HEK293 (cell line): ENCODE results near the gene POF1B.

Experiments used
- CTCF ChIA-PET: fragments of 350-600 bp; formaldehyde crosslinking; extraction: SDS; loops from one replicate; lab custom pipeline; 2021; ENCODE audit warnings: antibody characterized with exemption; lab: Yijun Ruan, JAX
- POLR2A ChIA-PET: fragments of 300-600 bp; formaldehyde crosslinking; extraction: SDS; loops from one replicate; lab custom pipeline; 2020; ENCODE audit warnings: antibody characterized with exemption, inconsistent platforms; lab: Yijun Ruan, JAX
- H3K27ac ChIP-seq: fragments of 200-500 bp; sonication (Bioruptor generic); 2 replicates; pipeline ENCODE4 v1.5.1; 2014; ENCODE audit warnings: low read depth, low read length, control low read depth, inconsistent platforms; ENCODE audit errors: extremely low read depth
- H3K36me3 ChIP-seq, 2 experiments: fragments of 200-500 bp in 1 of 2; sonication (Bioruptor generic) in 1 of 2; 1 replicate in 1 of 2; 2 replicates in 1 of 2; pipeline ENCODE4 v1.5.1; 2014 to 2017; ENCODE audit warnings: inconsistent platforms in 2 of 2, low read length in 2 of 2; ENCODE audit not compliant: control insufficient read depth in 2 of 2, insufficient read depth in 1 of 2
- H3K4me1 ChIP-seq: fragments of 200-500 bp; sonication (Bioruptor generic); 2 replicates; pipeline ENCODE4 v1.5.1; 2014; ENCODE audit warnings: mild to moderate bottlenecking, low read length, inconsistent platforms; ENCODE audit not compliant: control insufficient read depth, insufficient read depth
- H3K4me3 ChIP-seq: 2 replicates; pipeline ENCODE4 v1.5.1; 2011; ENCODE audit warnings: low read depth, mild to moderate bottlenecking, control low read depth, low read length, moderate library complexity
- H3K9me3 ChIP-seq: fragments of 200-500 bp; sonication (Bioruptor generic); 2 replicates; pipeline ENCODE4 v1.5.1; 2014; ENCODE audit warnings: low read depth, low read length, inconsistent platforms; ENCODE audit not compliant: control insufficient read depth, insufficient read depth
- GLI4 ChIP-seq: fragments of 450-650 bp; formaldehyde crosslinking; IDR thresholded peaks from 2 replicates; pipeline ENCODE4 v1.5.1; 2016; ENCODE audit warnings: missing biosample characterization, missing genetic modification characterization
- PRDM1 ChIP-seq: fragments of 450-650 bp; formaldehyde crosslinking; IDR thresholded peaks from 2 replicates; pipeline ENCODE4; 2016; ENCODE audit warnings: missing biosample characterization, missing genetic modification characterization
- SP2 ChIP-seq: fragments of 450-650 bp; formaldehyde crosslinking; IDR thresholded peaks from 2 replicates; pipeline ENCODE4 v1.5.1; 2016; ENCODE audit warnings: missing biosample characterization, missing genetic modification characterization
- YY1 ChIP-seq: fragments of 450-650 bp; formaldehyde crosslinking; IDR thresholded peaks from 2 replicates; pipeline ENCODE4 v1.5.1; 2018; ENCODE audit warnings: missing biosample characterization, missing genetic modification characterization
- YY2 ChIP-seq: fragments of 450-650 bp; formaldehyde crosslinking; IDR thresholded peaks from 2 replicates; pipeline ENCODE4 v1.5.1; 2016; ENCODE audit warnings: missing biosample characterization, missing genetic modification characterization
- ZFP69B ChIP-seq: fragments of 450-650 bp; formaldehyde crosslinking; IDR thresholded peaks from 2 replicates; pipeline ENCODE4 v1.5.1; 2016; ENCODE audit warnings: missing biosample characterization, missing genetic modification characterization
- ZNF121 ChIP-seq: fragments of 450-650 bp; formaldehyde crosslinking; IDR thresholded peaks from 2 replicates; pipeline ENCODE4 v1.5.1; 2016; ENCODE audit warnings: missing biosample characterization, missing genetic modification characterization
- ZNF133 ChIP-seq: fragments of 450-650 bp; formaldehyde crosslinking; IDR thresholded peaks from 2 replicates; pipeline ENCODE4 v1.5.1; 2016; ENCODE audit warnings: missing biosample characterization, missing genetic modification characterization
- ZNF146 ChIP-seq: fragments of 450-650 bp; formaldehyde crosslinking; IDR thresholded peaks from 2 replicates; pipeline ENCODE4 v1.5.1; 2016; ENCODE audit warnings: missing biosample characterization, missing genetic modification characterization
- ZNF16 ChIP-seq: fragments of 450-650 bp; formaldehyde crosslinking; IDR thresholded peaks from 2 replicates; pipeline ENCODE4 v1.5.1; 2016; ENCODE audit warnings: low read depth, missing biosample characterization, missing genetic modification characterization
- ZNF174 ChIP-seq: fragments of 450-650 bp; formaldehyde crosslinking; IDR thresholded peaks from 2 replicates; pipeline ENCODE4 v1.5.0; 2017; ENCODE audit warnings: missing biosample characterization, mild to moderate bottlenecking, missing genetic modification characterization
- ZNF175 ChIP-seq: fragments of 450-650 bp; formaldehyde crosslinking; IDR thresholded peaks from 2 replicates; pipeline ENCODE4 v1.5.1; 2016; ENCODE audit warnings: missing biosample characterization, missing genetic modification characterization
- ZNF184 ChIP-seq: fragments of 450-650 bp; IDR thresholded peaks from 2 replicates; pipeline ENCODE4 v1.5.1; 2018; ENCODE audit warnings: missing biosample characterization, mild to moderate bottlenecking, missing genetic modification characterization
- ZNF221 ChIP-seq: fragments of 450-650 bp; formaldehyde crosslinking; IDR thresholded peaks from 2 replicates; pipeline ENCODE4 v1.5.1; 2017; ENCODE audit warnings: missing biosample characterization, missing genetic modification characterization, borderline replicate concordance
- ZNF544 ChIP-seq: fragments of 450-650 bp; formaldehyde crosslinking; IDR thresholded peaks from 2 replicates; pipeline ENCODE4 v1.5.0; 2017; ENCODE audit warnings: missing biosample characterization, missing genetic modification characterization
- ZNF623 ChIP-seq: fragments of 450-650 bp; formaldehyde crosslinking; IDR thresholded peaks from 2 replicates; pipeline ENCODE4 v1.5.1; 2016; ENCODE audit warnings: missing biosample characterization, missing genetic modification characterization
- ZNF701 ChIP-seq: fragments of 450-650 bp; formaldehyde crosslinking; IDR thresholded peaks from 2 replicates; pipeline ENCODE4 v1.5.1; 2016; ENCODE audit warnings: missing biosample characterization, missing genetic modification characterization
- ZNF843 ChIP-seq: fragments of 450-650 bp; formaldehyde crosslinking; IDR thresholded peaks from 2 replicates; pipeline ENCODE4 v1.5.1; 2016; ENCODE audit warnings: missing biosample characterization, missing genetic modification characterization
- TF ChIP-seq, protein P1 (sequence below): fragments of 450-650 bp; formaldehyde crosslinking; IDR thresholded peaks from 2 replicates; pipeline ENCODE4; 2016; ENCODE audit warnings: missing biosample characterization, missing genetic modification characterization
- TF ChIP-seq, protein P2 (sequence below): fragments of 450-650 bp; formaldehyde crosslinking; IDR thresholded peaks from 2 replicates; pipeline ENCODE4 v1.5.1; 2016; ENCODE audit warnings: missing biosample characterization, missing genetic modification characterization
- TF ChIP-seq, protein P3 (sequence below): fragments of 450-650 bp; formaldehyde crosslinking; IDR thresholded peaks from 2 replicates; pipeline ENCODE4 v1.5.1; 2016; ENCODE audit warnings: missing biosample characterization, missing genetic modification characterization
- TF ChIP-seq, protein P4 (sequence below): fragments of 450-650 bp; formaldehyde crosslinking; IDR thresholded peaks from 2 replicates; pipeline ENCODE4 v1.5.1; 2017; ENCODE audit warnings: missing biosample characterization, missing genetic modification characterization
- TF ChIP-seq, protein P5 (sequence below): fragments of 450-650 bp; formaldehyde crosslinking; IDR thresholded peaks from 2 replicates; pipeline ENCODE4 v1.5.1; 2017; ENCODE audit warnings: missing biosample characterization, missing genetic modification characterization

The POF1B gene

DNA sequence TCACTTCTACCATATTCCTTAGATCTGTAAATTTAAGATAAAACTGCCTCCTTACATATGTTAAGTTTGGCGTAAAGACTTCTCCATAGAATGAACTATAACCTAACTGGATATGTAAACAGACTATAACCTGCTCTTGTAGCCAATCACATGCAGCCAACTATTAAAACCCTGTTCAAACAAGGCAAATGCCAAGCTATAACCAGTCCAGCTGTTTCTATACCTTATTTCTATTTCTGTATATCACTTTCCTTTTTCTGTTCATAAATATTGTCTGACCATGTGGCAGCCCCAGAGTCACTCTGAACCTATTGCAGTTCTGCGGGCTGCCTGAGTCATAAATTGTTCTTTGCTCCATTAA, 12.4 kb upstream of the POF1B start:
- TF ChIP-seq, protein P1, sequence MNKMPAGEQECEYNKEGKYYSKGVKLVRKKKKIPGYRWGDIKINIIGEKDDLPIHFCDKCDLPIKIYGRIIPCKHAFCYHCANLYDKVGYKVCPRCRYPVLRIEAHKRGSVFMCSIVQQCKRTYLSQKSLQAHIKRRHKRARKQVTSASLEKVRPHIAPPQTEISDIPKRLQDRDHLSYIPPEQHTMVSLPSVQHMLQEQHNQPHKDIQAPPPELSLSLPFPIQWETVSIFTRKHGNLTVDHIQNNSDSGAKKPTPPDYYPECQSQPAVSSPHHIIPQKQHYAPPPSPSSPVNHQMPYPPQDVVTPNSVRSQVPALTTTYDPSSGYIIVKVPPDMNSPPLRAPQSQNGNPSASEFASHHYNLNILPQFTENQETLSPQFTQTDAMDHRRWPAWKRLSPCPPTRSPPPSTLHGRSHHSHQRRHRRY, result no peak
- no peak for TF ChIP-seq GLI4 (tag by site-specific recombination)
- TF ChIP-seq, all 188 proteins: peak for 0
- Histone ChIP-seq H3K27ac (no peak overlapping the region), H3K36me3 (no peaks in the 10 kb centered on the region), H3K4me1 (no peaks in the 10 kb centered on the region), H3K4me3 (no peak overlapping the region), H3K9me3 (no peaks in the 10 kb centered on the region; the same call in 1 of the 2 replicates)
- CTCF ChIA-PET, result no interaction called here
- POLR2A ChIA-PET, result no interaction called here

DNA sequence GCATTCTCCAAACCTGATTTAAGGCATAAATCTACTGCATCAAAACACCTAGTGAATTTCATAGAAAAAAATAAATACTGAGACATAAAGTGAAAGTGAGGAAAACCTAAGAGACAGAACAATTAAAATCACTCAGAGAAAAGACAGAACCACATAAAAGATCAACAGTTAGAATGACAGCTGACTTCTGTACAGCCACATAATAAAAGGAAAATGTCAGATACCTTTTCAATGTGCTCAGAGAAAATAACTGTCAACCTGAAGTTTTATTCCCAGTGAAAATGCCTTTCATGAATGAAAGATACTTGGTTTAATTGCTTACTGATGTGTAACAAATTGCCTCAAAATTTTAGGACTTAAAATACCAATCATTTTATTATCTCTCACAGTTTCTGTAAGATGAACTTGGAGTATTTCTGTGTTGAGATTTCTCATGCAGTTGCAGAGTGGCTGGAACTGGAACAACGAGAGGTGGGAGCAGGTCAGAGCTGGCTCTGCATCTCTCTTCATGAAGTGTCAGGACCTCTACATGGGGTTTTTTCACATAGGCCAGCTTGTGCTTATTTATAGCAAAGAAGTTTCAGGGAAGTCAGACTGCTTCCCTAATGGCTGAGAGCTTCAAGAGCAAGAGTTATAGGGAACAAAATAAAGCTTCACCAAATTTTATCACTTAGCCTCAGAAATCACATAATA, 11.9 kb upstream of the POF1B start:
- no peaks in the 10 kb centered on the region for H3K4me1 ChIP-seq
- ChIA-PET CTCF (interaction anchor here (0.7 kb wide), 1 partner anchor 306 kb away, joined by 5 read pairs; no protein-coding TSS in a partner anchor), POLR2A (no interaction called here)
- H3K9me3 ChIP-seq, result no peaks in the 10 kb centered on the region; the same call in 1 of the 2 replicates
- H3K36me3 ChIP-seq, result no peaks in the 10 kb centered on the region
- no peak overlapping the region for H3K27ac ChIP-seq
- TF ChIP-seq, protein P2, sequence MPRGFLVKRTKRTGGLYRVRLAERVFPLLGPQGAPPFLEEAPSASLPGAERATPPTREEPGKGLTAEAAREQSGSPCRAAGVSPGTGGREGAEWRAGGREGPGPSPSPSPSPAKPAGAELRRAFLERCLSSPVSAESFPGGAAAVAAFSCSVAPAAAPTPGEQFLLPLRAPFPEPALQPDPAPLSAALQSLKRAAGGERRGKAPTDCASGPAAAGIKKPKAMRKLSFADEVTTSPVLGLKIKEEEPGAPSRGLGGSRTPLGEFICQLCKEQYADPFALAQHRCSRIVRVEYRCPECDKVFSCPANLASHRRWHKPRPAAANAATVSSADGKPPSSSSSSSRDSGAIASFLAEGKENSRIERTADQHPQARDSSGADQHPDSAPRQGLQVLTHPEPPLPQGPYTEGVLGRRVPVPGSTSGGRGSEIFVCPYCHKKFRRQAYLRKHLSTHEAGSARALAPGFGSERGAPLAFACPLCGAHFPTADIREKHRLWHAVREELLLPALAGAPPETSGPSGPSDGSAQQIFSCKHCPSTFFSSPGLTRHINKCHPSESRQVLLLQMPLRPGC (tag by site-specific recombination), result no peak
- TF ChIP-seq ZNF146 (tag by site-specific recombination) (no peak), ZNF174 (tag by site-specific recombination) (no peak)
- H3K4me3 ChIP-seq, result no peak overlapping the region

DNA sequence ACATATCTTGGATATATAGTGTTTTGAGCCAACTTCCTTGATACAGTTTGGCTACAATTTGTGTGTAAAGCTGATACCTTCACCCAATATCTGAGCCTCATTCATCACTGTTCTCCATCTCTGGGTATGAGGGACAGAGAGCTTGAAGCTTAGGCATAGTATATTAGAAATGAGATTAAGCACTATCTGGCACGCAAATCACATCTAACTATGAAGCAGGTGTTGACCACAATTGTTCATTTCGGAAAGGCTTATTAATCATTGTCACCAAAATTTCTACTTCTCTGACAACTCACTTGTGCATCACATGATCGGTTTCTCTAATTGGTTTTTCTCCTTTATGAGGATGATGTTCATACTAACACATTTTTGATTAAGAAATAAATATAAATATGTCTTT, 2.1 kb upstream of the POF1B start:
- CTCF ChIA-PET, result interaction anchor here (0.7 kb wide), 1 partner anchor 518 kb away, joined by 3 read pairs; no protein-coding TSS in a partner anchor

DNA sequence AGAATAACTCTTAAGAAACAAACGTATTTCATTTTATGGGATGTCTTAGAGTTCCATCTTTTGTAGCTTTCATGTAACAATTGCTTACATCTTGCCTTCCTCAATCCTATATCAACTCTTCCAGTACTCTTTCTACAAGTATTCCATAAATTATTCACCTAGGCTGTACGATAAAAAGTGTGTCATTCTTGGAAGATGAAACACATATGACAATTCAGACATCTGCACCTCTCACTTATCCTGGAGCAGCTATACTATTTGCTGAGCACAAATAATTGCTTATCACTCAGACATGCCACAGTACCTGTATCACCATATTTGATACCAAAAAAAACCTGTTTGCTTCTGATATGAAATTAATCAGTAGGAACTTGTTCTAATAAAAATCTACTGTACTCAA, 1.0 kb downstream of the POF1B start:
- no peaks in the 10 kb centered on the region for H3K4me1 ChIP-seq
- TF ChIP-seq ZNF701 (tag by site-specific recombination) (no peak), ZNF175 (tag by site-specific recombination) (no peak), YY1 (tag by site-specific recombination) (no peak), ZNF544 (tag by site-specific recombination) (no peak), ZNF623 (no peak), ZNF16 (tag by site-specific recombination) (no peak), ZNF843 (tag by site-specific recombination) (no peak), ZFP69B (no peak), ZNF221 (no peak), ZNF184 (tag by site-specific recombination) (no peak), PRDM1 (tag by site-specific recombination) (no peak)
- TF ChIP-seq, protein P3, sequence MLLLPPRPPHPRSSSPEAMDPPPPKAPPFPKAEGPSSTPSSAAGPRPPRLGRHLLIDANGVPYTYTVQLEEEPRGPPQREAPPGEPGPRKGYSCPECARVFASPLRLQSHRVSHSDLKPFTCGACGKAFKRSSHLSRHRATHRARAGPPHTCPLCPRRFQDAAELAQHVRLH, result no peak
- TF ChIP-seq, protein P4, sequence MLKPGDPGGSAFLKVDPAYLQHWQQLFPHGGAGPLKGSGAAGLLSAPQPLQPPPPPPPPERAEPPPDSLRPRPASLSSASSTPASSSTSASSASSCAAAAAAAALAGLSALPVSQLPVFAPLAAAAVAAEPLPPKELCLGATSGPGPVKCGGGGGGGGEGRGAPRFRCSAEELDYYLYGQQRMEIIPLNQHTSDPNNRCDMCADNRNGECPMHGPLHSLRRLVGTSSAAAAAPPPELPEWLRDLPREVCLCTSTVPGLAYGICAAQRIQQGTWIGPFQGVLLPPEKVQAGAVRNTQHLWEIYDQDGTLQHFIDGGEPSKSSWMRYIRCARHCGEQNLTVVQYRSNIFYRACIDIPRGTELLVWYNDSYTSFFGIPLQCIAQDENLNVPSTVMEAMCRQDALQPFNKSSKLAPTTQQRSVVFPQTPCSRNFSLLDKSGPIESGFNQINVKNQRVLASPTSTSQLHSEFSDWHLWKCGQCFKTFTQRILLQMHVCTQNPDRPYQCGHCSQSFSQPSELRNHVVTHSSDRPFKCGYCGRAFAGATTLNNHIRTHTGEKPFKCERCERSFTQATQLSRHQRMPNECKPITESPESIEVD (tag by site-specific recombination), result no peak
- TF ChIP-seq, all 188 proteins: peak for 0
- no peak overlapping the region for H3K27ac ChIP-seq
- POLR2A ChIA-PET, result no interaction called here
- H3K36me3 ChIP-seq, result no peaks in the 10 kb centered on the region
- peaks cover 3% of the 10 kb centered on the region; the same call in 1 of the 2 replicates for H3K9me3 ChIP-seq
- CTCF ChIA-PET, result no interaction called here
- no peak overlapping the region for H3K4me3 ChIP-seq

More for the DNA sequence above, 2.1 kb upstream of the POF1B start:
- POLR2A ChIA-PET, result no interaction called here
- no peaks in the 10 kb centered on the region for H3K4me1 ChIP-seq
- TF ChIP-seq ZNF121 (tag by site-specific recombination), result no peak
- no peak for TF ChIP-seq YY2
- TF ChIP-seq ZNF843 (tag by site-specific recombination), result no peak
- TF ChIP-seq ZNF133, result no peak
- no peak for TF ChIP-seq SP2 (tag by site-specific recombination)
- TF ChIP-seq, protein P5, sequence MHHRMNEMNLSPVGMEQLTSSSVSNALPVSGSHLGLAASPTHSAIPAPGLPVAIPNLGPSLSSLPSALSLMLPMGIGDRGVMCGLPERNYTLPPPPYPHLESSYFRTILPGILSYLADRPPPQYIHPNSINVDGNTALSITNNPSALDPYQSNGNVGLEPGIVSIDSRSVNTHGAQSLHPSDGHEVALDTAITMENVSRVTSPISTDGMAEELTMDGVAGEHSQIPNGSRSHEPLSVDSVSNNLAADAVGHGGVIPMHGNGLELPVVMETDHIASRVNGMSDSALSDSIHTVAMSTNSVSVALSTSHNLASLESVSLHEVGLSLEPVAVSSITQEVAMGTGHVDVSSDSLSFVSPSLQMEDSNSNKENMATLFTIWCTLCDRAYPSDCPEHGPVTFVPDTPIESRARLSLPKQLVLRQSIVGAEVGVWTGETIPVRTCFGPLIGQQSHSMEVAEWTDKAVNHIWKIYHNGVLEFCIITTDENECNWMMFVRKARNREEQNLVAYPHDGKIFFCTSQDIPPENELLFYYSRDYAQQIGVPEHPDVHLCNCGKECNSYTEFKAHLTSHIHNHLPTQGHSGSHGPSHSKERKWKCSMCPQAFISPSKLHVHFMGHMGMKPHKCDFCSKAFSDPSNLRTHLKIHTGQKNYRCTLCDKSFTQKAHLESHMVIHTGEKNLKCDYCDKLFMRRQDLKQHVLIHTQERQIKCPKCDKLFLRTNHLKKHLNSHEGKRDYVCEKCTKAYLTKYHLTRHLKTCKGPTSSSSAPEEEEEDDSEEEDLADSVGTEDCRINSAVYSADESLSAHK (tag by site-specific recombination), result no peak
- H3K4me3 ChIP-seq, result no peak overlapping the region
- H3K27ac ChIP-seq, result no peak overlapping the region
- no peaks in the 10 kb centered on the region for H3K36me3 ChIP-seq
- H3K9me3 ChIP-seq, result peaks cover 3% of the 10 kb centered on the region; the same call in 1 of the 2 replicates
